Stimulated activated naive CD8-positive, alpha-beta T cell treated with anti-CD3 and anti-CD28 coated beads, Interleukin-15, Interleukin-2, amounts not matched to agents 100 U/mL and 50 U/mL, for 24 hours (primary cell): ENCODE data around the gene CCDC88C.

Experiments used
- ATAC-seq: fragments of 150-1000 bp; cut with Tn5 transposase; one replicate; pipeline ENCODE4 v1.10.0; 2021
- DNase-seq: peaks from one replicate; pipeline ENCODE4 v3.0.0; 2021

The CCDC88C gene

DNA sequence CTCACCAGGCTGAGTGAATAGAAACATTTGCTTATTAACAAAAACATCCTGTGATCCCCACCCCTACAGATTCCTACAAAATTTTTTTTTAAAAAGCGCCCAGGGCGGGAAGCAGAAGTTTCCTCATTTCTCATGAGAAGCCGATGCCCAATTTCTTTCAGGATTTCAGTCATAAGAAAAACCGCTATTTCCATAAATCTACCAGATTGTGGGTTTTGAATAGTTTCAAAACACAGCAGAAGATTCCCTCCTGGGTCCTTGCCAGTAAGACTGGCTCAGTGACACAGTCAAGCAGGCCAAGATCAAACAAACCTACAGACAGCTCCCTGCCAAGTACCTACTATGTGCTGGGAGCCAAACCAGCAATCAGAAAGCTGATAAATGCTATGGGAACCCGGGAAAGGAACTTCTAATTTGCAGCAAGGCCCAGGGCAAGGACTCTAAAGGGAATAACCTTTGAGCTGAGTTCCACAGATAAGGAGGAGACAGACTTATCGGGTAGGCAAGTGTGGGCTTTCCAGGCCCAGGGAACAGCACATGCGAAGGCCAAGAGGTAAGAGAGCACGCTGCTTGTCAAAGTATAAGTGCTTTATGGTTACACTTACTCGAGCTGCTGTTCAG is 68.7 kb downstream of the CCDC88C start:
- ATAC-seq = no peak
- DNase-seq = no peak

- DNase-seq = no peak
- no peak for ATAC-seq
Observed at GRCh38 chr14:91346838-91347173, 70.8 kb downstream of the CCDC88C start.

DNA sequence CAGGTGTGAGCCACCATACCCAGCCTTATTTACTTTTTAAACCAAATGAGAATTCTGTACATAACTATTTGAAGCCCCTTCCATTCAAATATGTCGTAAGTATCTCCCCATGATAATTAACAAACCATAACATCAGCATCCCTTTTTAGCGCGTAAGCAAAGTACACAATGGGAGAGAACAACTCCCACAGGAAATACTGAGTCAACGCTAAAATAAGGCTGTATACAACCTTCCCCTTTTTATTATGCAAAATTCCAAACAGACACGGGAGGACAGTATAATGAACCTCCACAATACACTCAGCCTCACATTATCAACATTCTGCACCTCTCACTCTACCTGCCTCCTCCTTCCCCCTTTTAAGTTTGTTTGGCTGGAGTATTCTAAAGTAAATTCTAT is 73.5 kb downstream of the CCDC88C start:
- DNase-seq = no peak
- no peak for ATAC-seq

GRCh38 chr14:91343051-91343450 is 74.6 kb downstream of the CCDC88C start:
- ATAC-seq (no peak), DNase-seq (no peak)

GRCh38 chr14:91342206-91342760 is 75.3 kb downstream of the CCDC88C start:
- ATAC-seq (no peak), DNase-seq (no peak)

DNA sequence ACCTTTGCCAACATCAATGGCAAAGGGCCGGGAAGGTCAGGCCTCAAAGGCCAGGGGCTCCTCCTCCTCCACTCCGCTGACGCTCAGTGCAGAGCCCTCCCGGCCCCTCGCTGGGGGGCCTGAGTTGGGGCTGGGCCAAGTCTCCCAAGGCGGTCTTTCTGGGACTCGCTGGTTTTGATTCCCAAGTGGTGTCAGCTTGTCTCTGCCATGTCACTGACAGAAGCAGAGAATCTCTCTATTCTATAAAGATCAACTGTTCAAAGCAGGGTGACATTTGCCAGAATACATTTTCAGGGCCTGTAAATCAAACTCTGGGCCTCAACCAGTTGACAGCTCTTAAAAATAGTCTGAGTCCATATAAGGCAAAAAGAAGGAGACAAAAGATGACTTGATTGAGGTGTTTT is 75.9 kb downstream of the CCDC88C start:
- ATAC-seq (no peak), DNase-seq (no peak)

DNA sequence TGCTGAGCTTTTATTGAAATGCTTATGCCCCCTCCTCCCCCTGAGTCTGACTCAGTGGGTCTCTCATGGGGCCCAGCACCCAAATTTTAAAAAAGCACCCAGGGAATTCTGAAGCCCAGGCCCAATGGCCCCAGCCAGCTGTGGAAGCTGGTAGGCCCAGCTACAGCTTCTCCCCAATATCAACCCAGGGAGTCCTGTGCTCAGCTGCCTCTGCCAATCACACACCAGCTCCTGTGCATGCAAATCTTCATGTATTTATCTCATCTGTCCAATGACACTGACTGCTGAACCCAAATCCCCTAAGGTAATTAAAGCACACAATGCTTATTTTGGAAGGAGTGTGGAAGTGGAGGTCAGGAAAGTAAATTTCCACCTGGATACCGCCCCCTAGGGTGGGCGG is 76.3 kb downstream of the CCDC88C start:
- no peak for ATAC-seq
- no peak for DNase-seq

DNA sequence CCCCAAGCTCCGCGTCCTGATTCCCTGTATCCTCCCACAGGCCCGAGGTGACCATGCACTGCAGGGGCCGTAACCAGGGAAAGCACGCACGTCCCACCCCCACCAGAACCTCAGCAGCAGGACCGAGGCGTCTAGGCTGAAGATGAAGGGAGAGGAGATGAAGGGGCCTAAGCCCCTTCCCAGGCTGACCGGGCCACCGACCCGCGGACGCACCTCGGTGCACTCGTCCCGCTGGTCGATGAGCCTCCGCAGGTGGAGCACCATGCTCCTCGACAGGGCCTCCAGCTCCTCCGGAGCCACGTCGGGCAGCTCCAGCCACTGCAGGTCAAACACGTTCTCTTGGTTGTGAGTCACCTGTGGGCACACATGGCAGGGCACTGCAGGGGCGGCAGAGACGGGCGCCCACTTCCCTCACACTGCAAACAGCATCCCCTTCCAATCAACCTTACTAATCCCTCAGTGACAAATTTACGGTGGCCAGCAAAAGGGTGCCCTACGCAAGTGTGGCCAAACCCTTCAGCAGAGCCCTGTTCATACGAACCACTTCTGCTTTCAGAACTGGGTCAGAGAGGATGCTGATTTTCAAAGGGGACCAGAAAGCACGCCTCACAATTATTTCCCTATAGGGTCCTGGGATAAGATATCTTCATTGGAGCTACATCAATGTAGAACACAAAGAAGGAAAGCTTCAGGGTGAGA is 77.8 kb downstream of the CCDC88C start:
- ATAC-seq (no peak), DNase-seq (no peak)

DNA sequence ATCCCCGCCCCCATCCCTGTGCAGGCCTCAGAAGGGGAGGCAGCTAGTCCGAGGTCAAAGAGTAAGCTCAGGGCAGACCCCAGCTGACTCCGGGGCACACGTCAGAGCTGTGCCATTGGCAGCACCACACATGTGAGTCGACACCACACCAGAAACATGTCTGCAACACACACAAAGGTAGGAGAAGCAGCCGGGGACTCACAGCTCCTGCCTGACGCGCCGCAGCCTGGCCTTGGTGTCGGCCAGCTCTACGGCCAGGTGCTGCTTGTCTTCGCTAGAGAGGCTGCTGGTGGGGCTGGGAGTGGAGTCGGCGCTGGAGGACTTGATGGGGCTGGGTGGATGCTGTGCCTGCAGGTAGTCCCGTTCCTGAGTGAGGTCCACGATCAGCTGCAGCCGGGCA is 78.5 kb downstream of the CCDC88C start:
- no peak for ATAC-seq
- DNase-seq = no peak

DNA sequence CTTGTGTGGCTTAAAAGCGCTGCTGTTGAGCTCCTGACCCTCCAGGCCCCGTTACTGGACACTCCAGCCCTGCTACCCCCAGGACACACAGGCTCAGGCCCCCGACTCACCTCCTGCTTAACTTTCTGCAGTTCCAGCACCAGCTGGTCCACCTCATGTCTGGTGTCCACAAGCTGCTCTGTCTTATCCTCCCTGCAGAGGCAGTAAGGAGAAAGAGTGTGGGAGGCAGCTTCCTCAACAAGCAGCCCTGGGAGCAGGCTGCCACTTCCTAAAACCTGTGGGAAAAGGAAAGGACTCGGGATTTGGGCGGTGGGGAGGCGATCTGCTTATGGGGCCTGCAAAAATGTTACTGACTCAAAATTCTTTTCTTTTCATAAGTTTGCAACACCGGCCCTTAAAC is 79.2 kb downstream of the CCDC88C start:
- ATAC-seq (no peak), DNase-seq (no peak)

DNA sequence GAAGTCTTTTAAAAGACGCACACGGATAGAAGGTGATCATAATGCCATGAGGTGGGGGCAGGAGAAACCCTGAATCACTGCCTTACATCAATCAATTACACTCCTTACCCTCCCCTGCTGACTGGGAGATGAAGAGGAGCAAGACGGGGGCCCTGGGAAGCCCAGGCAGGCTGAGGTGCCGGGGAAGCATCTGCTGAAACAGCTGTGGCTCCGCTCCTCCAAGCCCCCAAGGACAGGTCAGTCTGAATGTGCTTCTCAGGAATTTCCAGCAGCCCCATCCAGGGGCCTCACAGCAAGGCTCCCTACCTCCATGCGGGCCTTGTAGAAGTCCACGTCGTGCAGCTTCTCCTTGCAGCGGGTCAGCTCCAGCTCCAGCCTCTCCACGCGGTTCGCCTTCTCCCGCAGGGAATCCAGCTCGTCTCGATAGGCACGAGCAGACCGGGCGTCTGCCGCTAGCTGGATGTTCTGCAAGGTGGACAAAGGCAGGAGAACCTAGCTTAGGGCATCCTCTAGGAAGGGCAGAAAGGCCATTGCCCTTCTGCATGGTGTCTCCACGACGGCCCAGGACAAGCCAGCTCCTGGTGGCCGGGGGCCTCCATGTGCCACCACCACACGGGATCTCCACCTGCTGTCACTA is 79.8 kb downstream of the CCDC88C start:
- DNase-seq = no peak

DNA sequence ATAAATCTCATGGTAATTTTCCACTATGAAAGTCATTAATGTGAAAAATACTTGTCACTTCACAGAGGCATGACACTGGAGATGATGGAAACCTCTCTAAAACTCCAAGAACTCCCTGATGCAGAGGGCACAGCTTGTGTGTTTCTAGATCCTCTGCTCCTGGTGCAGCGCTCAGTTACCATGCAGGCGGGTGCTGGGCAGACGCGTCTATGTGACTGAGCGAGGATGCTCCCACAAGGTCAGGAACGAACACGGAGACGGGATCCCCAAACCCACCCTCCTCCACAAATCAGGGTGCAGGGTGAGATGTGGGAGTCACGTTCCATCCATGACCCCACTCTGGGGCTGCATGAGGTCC is 81.5 kb downstream of the CCDC88C start:
- DNase-seq (no peak), ATAC-seq (no peak)

More for the DNA sequence above, 79.8 kb downstream of the CCDC88C start:
- ATAC-seq = no peak

GRCh38 chr14:91335191-91336092 is 82.2 kb downstream of the CCDC88C start:
- ATAC-seq (no peak), DNase-seq (no peak)

- DNase-seq (no peak), ATAC-seq (no peak)
Observed at GRCh38 chr14:91333650-91334039, 84.0 kb downstream of the CCDC88C start.

DNA sequence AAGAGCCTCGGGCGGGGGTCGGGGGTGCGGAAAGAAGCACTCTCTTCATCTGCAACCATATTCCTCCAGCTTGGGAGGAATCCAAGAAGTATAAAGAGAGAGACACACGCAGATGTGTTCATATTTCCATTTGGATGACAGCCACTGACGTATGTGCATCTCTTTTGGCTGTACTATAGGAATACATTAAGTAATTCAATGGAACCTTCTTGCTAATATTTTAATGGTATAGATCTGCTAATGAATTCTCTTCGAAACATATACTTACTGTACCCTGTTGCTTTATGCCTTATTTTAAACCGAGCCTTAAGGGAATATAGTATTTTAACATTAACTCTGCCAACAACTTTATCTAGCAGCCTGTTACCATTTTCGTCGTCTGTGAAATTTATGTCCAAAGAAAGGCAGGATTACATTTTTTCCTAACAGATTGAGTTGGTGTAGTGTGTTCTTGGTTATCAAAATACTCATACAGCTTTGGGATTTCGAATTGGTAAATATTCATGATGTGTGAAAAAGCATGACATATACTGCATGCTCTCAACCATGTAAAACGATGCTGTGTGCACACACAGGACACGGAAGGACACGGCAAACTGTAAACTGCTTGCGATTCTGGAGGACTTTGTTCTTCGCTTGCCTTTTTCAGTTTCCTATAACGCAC is 84.5 kb downstream of the CCDC88C start:
- DNase-seq = no peak
- ATAC-seq = no peak

- ATAC-seq (no peak), DNase-seq (no peak)
Observed at GRCh38 chr14:91332171-91332985, 85.2 kb downstream of the CCDC88C start.

GRCh38 chr14:91331721-91332120 is 85.9 kb downstream of the CCDC88C start:
- DNase-seq = no peak
- no peak for ATAC-seq

DNA sequence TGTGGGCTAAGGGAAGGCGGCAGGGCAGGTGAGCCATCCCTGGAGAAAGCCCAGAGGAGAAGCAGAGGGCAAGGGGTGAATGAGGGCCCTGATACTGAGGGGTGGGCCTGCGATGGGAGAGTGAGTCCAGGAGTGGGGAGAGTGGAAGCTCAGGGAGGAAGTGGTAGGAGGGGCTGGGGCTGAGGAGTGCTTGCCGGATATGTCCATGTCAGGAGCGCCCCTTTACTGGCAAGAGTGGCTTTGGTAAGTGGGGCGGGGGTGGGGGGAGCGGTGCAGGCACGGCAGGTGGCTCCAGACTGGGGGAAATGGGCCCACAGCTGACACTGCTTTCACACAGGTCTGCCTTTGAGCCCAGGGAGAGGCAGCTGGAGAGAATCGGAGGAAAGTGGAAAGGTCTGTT is 86.8 kb downstream of the CCDC88C start:
- DNase-seq (no peak), ATAC-seq (no peak)

DNA sequence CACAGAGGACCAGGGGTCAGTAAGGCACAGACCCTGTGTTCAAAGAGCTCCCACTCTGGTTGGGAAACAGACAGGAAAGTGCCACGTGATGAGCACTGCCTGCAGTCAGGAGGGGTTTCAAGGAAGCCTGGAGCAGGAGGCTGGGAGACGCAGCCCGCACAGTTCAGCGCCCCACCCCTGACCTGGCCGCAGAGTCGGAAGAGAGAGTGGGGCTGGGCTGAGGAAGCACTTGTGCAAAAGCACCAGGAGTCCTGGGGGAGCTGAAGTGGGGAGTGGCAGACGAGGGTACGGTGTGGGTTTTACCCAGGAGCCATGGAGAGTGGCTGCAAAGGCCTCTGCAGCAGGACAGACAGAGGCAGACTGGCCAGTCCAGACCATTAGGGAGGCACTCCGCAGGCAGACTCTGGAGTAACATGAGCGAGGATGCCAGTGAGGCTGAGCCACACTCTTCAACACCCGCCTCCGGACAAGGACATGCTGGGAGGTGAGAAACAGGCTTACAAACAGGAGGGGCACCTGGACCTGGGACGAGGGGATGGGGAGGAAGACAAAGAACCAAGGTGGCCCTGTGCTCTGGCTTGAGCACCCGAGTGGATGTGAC is 87.4 kb downstream of the CCDC88C start:
- ATAC-seq (no peak), DNase-seq (no peak)

DNA sequence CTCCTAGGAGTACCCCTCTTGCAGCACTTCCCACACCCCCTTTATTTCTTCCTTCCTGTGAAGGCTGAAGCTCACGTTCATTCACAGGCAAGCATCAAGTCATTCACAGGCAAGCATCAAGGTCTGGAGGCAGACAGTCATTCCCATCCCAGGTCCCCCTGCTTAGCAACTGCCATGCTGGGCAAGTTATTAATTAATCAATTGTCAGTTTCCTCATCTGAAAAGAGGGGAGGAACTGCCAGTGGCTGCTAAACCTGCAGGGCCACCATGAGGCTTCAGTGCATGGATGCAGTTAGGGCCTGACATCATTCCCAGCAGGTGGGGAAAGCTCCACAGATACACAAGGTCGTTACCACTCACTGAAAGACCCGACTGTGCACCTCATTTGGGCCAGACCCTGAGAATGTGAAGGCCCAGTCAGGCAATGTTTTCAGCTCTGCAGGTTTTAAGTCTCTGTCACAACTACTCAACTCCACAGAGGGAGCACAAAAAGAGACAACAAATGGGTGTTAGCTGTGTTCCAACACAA is 88.1 kb downstream of the CCDC88C start:
- no peak for DNase-seq
- no peak for ATAC-seq
